Fibroblast of villous mesenchyme (primary cell): ENCODE data around the gene NAA60. TPM values are rescaled to one million over a fixed set of nuclear protein-coding genes. Genes with fewer than 3 reads are reported as not detected.

Experiments
- DNase-seq: peaks from one replicate; pipeline ENCODE4 v3.0.0-alpha.2; 2010; ENCODE audit warnings: low read depth
- H3K4me3 ChIP-seq: 2 replicates; pipeline ENCODE4 v1.5.1; 2011; ENCODE audit warnings: low read depth, mild to moderate bottlenecking, low read length
- CTCF ChIP-seq: IDR thresholded peaks from 2 replicates; pipeline ENCODE4 v1.5.1; 2012; ENCODE audit warnings: low read depth, mild to moderate bottlenecking, low read length; ENCODE audit not compliant: insufficient read depth
- total RNA-seq: library from RNA; depleted of rRNA; stranded (reverse); fragments of >200 nt; gene quantifications from 2 replicates; pipeline ENCODE4 v1.2.3, GENCODE V29; 2012

The NAA60 gene
- total RNA-seq, 1 donor = 16.8 TPM

- H3K4me3 ChIP-seq = no peak overlapping the region
- no peak for TF ChIP-seq CTCF
- no peak for DNase-seq
Measured at GRCh38 chr16:3484318-3485096, 41.0 kb downstream of the NAA60 start.

- no peak for DNase-seq
- no peak overlapping the region for H3K4me3 ChIP-seq
- TF ChIP-seq CTCF = no peak
Measured at GRCh38 chr16:3485097-3485745, 41.7 kb downstream of the NAA60 start.

- no peak for TF ChIP-seq CTCF
- DNase-seq = no peak
Measured at GRCh38 chr16:3485821-3486505, 42.5 kb downstream of the NAA60 start.

GRCh38 chr16:3486506-3487215, 43.2 kb downstream of the NAA60 start:
- no peak overlapping the region for H3K4me3 ChIP-seq
- TF ChIP-seq CTCF = no peak
- no peak for DNase-seq

More at GRCh38 chr16:3485821-3486505, 42.5 kb downstream of the NAA60 start:
- H3K4me3 ChIP-seq = no peak overlapping the region

GRCh38 chr16:3487521-3488410, 44.3 kb downstream of the NAA60 start:
- no peak for TF ChIP-seq CTCF
- no peak for DNase-seq
- H3K4me3 ChIP-seq = no peak overlapping the region

GRCh38 chr16:3488801-3489200, 45.3 kb downstream of the NAA60 start:
- TF ChIP-seq CTCF = no peak
- no peak overlapping the region for H3K4me3 ChIP-seq
- DNase-seq = no peak
